Adipocyte (in vitro differentiated cells): ENCODE measurements around the gene TFAP2D.
A peak's percentile ranks its signal among the peaks of the same experiment; 100 is the strongest.

Source experiments
- DNase-seq: peaks from one replicate; pipeline ENCODE4 v3.0.0-alpha.2; 2015; ENCODE audit warnings: low read depth
- H3K27me3 ChIP-seq: replicated peaks from 2 replicates; pipeline ENCODE4 v1.7.0; 2013; ENCODE audit warnings: mild to moderate bottlenecking, low read length, moderate library complexity; ENCODE audit not compliant: control insufficient read depth, insufficient read depth
- H3K36me3 ChIP-seq: 2 replicates; pipeline ENCODE4 v1.7.0; 2013; ENCODE audit warnings: low read length, mild to moderate bottlenecking, moderate library complexity; ENCODE audit not compliant: control insufficient read depth, insufficient read depth, severe bottlenecking
- H3K4me1 ChIP-seq: 2 replicates; pipeline ENCODE4 v1.7.0; 2013; ENCODE audit warnings: mild to moderate bottlenecking, low read length, moderate library complexity; ENCODE audit not compliant: control insufficient read depth, insufficient read depth
- H3K4me3 ChIP-seq: 2 replicates; pipeline ENCODE4 v1.7.0; 2013; ENCODE audit warnings: mild to moderate bottlenecking, low read length, moderate library complexity
- H3K9ac ChIP-seq: 2 replicates; pipeline ENCODE4 v1.7.0; 2013; ENCODE audit warnings: mild to moderate bottlenecking, low read length, moderate library complexity
- H3K9me3 ChIP-seq: 2 replicates; pipeline ENCODE4 v1.7.0; 2013; ENCODE audit warnings: mild to moderate bottlenecking, low read length, moderate library complexity; ENCODE audit not compliant: control insufficient read depth

Gene TFAP2D

GRCh38 chr6:50721978-50722377 is 8.7 kb downstream of the TFAP2D start:
- H3K36me3 ChIP-seq, result no peaks in the 10 kb centered on the region
- peaks cover 51% of the 10 kb centered on the region for H3K27me3 ChIP-seq
- peaks cover 3% of the 10 kb centered on the region for H3K9me3 ChIP-seq
- H3K9ac ChIP-seq, result no peak overlapping the region
- H3K4me3 ChIP-seq, result no peak overlapping the region
- H3K4me1 ChIP-seq, result peaks cover 7% of the 10 kb centered on the region
- DNase-seq, result no peak

DNA sequence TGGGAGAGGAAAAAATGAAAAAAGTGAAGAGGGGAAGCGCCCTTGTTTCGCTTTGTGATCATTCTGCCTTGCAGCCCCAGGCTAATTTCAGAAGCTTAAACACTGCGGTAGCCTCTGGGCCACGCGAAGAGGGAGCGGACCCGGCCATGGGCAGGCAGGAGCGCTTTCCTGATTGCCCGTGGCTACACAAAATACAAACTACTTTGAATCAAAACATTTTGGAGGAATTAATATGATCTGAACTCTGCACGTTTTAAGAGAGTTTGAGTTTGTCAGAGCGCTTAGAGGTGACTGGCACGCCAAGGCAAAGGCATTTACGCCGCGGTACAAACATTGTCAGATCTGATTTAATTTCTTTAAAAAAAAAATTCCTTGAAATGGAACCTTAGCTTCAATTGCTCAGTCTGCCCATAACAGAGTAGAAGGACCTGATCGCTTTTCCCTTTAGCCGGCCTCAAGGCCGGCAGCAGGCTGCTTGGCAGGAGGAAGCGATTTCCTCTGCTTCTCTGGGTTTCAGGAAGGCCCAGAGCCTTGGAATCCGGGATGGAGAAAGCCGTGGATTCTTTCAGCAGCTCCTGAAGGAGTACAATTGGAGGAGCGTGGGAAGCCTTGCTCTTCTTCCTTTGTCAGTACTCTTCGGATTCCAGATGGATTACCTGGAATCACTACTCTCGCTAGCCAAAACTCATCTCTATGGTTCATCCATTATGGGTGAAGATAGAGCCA is 9.7 kb downstream of the TFAP2D start:
- no peaks in the 10 kb centered on the region for H3K36me3 ChIP-seq
- H3K9ac ChIP-seq, result no peak overlapping the region
- peaks cover 3% of the 10 kb centered on the region for H3K9me3 ChIP-seq
- H3K4me1 ChIP-seq, result no peaks in the 10 kb centered on the region
- no peak for DNase-seq
- no peak overlapping the region for H3K4me3 ChIP-seq
- H3K27me3 ChIP-seq, result peaks cover 51% of the 10 kb centered on the region

DNA sequence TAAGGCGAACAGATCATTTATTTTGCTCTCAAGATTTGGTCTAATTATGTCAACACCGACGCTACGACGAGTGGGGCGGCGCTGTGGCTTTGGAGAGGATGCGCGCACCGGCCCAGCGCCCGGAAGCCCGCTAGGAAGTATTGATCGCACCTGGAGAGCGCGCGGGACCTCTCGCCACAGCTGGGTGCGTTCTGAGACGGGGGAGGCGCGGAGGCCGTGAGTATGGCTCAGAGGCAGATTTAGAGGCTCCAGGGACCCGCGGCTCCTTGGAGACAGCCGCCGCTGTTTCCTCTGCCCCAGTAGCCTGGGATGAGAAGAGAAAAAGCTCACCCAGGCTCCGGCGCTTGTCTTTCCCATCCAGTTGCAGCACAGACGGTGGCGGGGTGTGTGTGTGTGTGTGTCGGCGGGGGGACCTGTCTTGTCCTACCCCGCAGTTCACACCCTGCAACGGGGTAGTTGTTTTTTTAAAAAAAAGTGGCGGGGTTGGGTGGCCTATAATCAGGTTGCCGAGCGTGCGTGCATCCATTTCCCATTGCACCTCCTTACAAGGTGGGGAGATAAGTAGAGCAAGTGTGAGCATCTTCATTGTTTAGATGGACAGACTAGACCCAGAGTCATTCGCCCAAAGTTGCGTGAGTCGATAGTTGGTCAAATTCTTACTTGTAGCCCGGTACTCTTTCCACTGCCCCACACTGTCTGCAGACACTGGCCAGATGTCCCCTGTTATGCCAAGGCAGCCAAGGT is 11.2 kb downstream of the TFAP2D start:
- peaks cover 3% of the 10 kb centered on the region for H3K9me3 ChIP-seq
- peaks cover 42% of the 10 kb centered on the region for H3K27me3 ChIP-seq
- H3K36me3 ChIP-seq, result no peaks in the 10 kb centered on the region
- no peak overlapping the region for H3K4me3 ChIP-seq
- DNase-seq, result no peak
- no peak overlapping the region for H3K9ac ChIP-seq
- no peaks in the 10 kb centered on the region for H3K4me1 ChIP-seq

- no peaks in the 10 kb centered on the region for H3K36me3 ChIP-seq
Observed at GRCh38 chr6:50734488-50734887, 21.2 kb downstream of the TFAP2D start.

GRCh38 chr6:50742161-50742560 is 28.8 kb downstream of the TFAP2D start:
- DNase-seq, result no peak
- Histone ChIP-seq H3K4me3 (no peak overlapping the region), H3K27me3 (no peaks in the 10 kb centered on the region), H3K9me3 (no peaks in the 10 kb centered on the region), H3K9ac (no peak overlapping the region), H3K36me3 (no peaks in the 10 kb centered on the region), H3K4me1 (no peaks in the 10 kb centered on the region)

More at GRCh38 chr6:50734488-50734887, 21.2 kb downstream of the TFAP2D start:
- no peak overlapping the region for H3K4me3 ChIP-seq
- H3K9ac ChIP-seq, result no peak overlapping the region
- H3K4me1 ChIP-seq, result no peaks in the 10 kb centered on the region
- H3K27me3 ChIP-seq, result no peaks in the 10 kb centered on the region
- DNase-seq, result no peak
- no peaks in the 10 kb centered on the region for H3K9me3 ChIP-seq

DNA sequence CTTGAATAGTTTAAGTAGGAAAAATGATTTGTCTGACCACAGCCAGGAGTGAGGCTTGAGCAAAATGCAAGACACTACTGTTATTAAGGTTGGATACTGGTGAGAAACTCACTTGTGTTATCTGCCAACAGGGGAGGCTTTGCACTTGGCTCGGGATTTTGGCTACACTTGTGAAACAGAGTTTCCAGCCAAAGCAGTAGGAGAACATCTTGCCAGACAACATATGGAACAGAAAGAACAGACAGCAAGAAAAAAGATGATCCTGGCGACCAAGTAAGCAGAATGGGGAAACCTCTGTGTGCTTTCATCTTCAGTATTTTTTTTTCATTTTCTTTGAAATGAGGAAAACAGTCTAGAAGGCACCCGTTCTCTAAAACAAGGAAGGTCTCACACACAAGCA is 31.6 kb downstream of the TFAP2D start:
- H3K9ac ChIP-seq, result no peak overlapping the region
- H3K4me3 ChIP-seq, result no peak overlapping the region
- H3K4me1 ChIP-seq, result no peaks in the 10 kb centered on the region
- no peaks in the 10 kb centered on the region for H3K36me3 ChIP-seq
- H3K9me3 ChIP-seq, result no peaks in the 10 kb centered on the region
- DNase-seq, result no peak
- H3K27me3 ChIP-seq, result no peaks in the 10 kb centered on the region

- H3K27me3 ChIP-seq, result no peaks in the 10 kb centered on the region
- H3K36me3 ChIP-seq, result no peaks in the 10 kb centered on the region
- no peak overlapping the region for H3K4me3 ChIP-seq
- H3K4me1 ChIP-seq, result no peaks in the 10 kb centered on the region
- H3K9me3 ChIP-seq, result no peaks in the 10 kb centered on the region
- DNase-seq, result no peak
- H3K9ac ChIP-seq, result no peak overlapping the region
Observed at GRCh38 chr6:50762798-50763197, 49.5 kb downstream of the TFAP2D start.

- DNase-seq, result no peak
- Histone ChIP-seq H3K4me1 (no peaks in the 10 kb centered on the region), H3K9ac (no peak overlapping the region), H3K9me3 (no peaks in the 10 kb centered on the region), H3K27me3 (no peaks in the 10 kb centered on the region), H3K36me3 (no peaks in the 10 kb centered on the region), H3K4me3 (no peak overlapping the region)
Observed at GRCh38 chr6:50778696-50779095, 65.4 kb downstream of the TFAP2D start.

- no peaks in the 10 kb centered on the region for H3K27me3 ChIP-seq
- DNase-seq, result no peak
- H3K36me3 ChIP-seq, result no peaks in the 10 kb centered on the region
- H3K4me3 ChIP-seq, result no peak overlapping the region
- no peaks in the 10 kb centered on the region for H3K9me3 ChIP-seq
- no peaks in the 10 kb centered on the region for H3K4me1 ChIP-seq
- no peak overlapping the region for H3K9ac ChIP-seq
Observed at GRCh38 chr6:50780382-50780781, 67.1 kb downstream of the TFAP2D start.

- H3K27me3 ChIP-seq, result no peaks in the 10 kb centered on the region
- no peaks in the 10 kb centered on the region for H3K9me3 ChIP-seq
- H3K9ac ChIP-seq, result no peak overlapping the region
- DNase-seq, result no peak
- H3K36me3 ChIP-seq, result no peaks in the 10 kb centered on the region
- no peak overlapping the region for H3K4me3 ChIP-seq
- no peaks in the 10 kb centered on the region for H3K4me1 ChIP-seq
Observed at GRCh38 chr6:50785921-50786320, 72.6 kb downstream of the TFAP2D start.

- Histone ChIP-seq H3K36me3 (no peaks in the 10 kb centered on the region), H3K4me1 (no peaks in the 10 kb centered on the region), H3K27me3 (peaks cover 3% of the 10 kb centered on the region), H3K4me3 (no peak overlapping the region), H3K9me3 (no peaks in the 10 kb centered on the region), H3K9ac (no peak overlapping the region)
- DNase-seq, result peak; percentile 66
Observed at GRCh38 chr6:50791900-50792508, 78.7 kb downstream of the TFAP2D start.
